Body of pancreas (tissue), 4 donors: ENCODE measurements around the gene DDX50.

Experiments used
- CTCF ChIP-seq, 7 experiments: fragments of 450-650 bp in 4 of 7; fragments of 200-600 bp in 3 of 7; sonication (generic) in 3 of 7; IDR thresholded peaks; one replicate each; pipeline ENCODE4 v1.5.1; 2016 to 2019; ENCODE audit warnings: antibody characterized with exemption in 7 of 7
- POLR2A ChIP-seq, 3 donors: fragments of 450-650 bp; IDR thresholded peaks; one replicate each; pipeline ENCODE4 v1.6.1; 2016; ENCODE audit warnings: antibody characterized with exemption in 3 of 3, mild to moderate bottlenecking in 2 of 3

GRCh38 chr10:68900427-68901104 lies 549 bp upstream of the DDX50 start:
- TF ChIP-seq CTCF (IDR thresholded peaks at IDR 0.05) (no peak), POLR2A (IDR thresholded peaks at IDR 0.05) (no peak)
